GM13976 (cell line): Measurements from ENCODE around the gene GABRA4.

Experiments used
- DNase-seq: peaks from one replicate; pipeline ENCODE4 v3.0.0; 2012; ENCODE audit warnings: low spot score
- in situ Hi-C: fragments of 300-500 bp; cut with MboI; formaldehyde crosslinking; loops from one replicate; pipeline ENCODE4 v1.12.0; 2022; ENCODE audit warnings: low sequenced_read_pairs, mixed read lengths, inconsistent platforms; ENCODE audit not compliant: unreplicated experiment
- TF ChIP-seq, protein P1 (sequence below): IDR thresholded peaks from 2 replicates; pipeline ENCODE4 v1.5.1; 2012; ENCODE audit warnings: borderline replicate concordance, mild to moderate bottlenecking; ENCODE audit not compliant: insufficient read depth; ENCODE audit errors: extremely low read depth, missing control alignments, control extremely low read depth

The GABRA4 gene

GRCh38 chr4:46993075-46994006 lies at the start of gene GABRA4:
Gene GABRA4 (minus strand): TSS chr4:46993581. CDS start chr4:46993424, 157 bp downstream.
- in situ Hi-C loops, result no loop called here
- DNase-seq, result peak; percentile 34
- TF ChIP-seq, protein P1, sequence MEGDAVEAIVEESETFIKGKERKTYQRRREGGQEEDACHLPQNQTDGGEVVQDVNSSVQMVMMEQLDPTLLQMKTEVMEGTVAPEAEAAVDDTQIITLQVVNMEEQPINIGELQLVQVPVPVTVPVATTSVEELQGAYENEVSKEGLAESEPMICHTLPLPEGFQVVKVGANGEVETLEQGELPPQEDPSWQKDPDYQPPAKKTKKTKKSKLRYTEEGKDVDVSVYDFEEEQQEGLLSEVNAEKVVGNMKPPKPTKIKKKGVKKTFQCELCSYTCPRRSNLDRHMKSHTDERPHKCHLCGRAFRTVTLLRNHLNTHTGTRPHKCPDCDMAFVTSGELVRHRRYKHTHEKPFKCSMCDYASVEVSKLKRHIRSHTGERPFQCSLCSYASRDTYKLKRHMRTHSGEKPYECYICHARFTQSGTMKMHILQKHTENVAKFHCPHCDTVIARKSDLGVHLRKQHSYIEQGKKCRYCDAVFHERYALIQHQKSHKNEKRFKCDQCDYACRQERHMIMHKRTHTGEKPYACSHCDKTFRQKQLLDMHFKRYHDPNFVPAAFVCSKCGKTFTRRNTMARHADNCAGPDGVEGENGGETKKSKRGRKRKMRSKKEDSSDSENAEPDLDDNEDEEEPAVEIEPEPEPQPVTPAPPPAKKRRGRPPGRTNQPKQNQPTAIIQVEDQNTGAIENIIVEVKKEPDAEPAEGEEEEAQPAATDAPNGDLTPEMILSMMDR, result no peak

GRCh38 chr4:47040828-47041227 lies 47.4 kb upstream of the GABRA4 start:
- TF ChIP-seq, protein P1, result no peak
- in situ Hi-C loops, result loop anchor here (25.0 kb wide), 1 partner anchor 104 kb away; no protein-coding TSS in a partner anchor
- no peak for DNase-seq

- TF ChIP-seq, protein P1, result no peak
- in situ Hi-C loops, result loop anchor here (25.0 kb wide), 1 partner anchor 101 kb away; no protein-coding TSS in a partner anchor
- no peak for DNase-seq
Measured at GRCh38 chr4:47038263-47038662, 44.9 kb upstream of the GABRA4 start.

GRCh38 chr4:47032405-47033106 lies 39.2 kb upstream of the GABRA4 start:
- in situ Hi-C loops, result loop anchor here (25.0 kb wide), 1 partner anchor 95 kb away; no protein-coding TSS in a partner anchor
- peak; percentile 79 for DNase-seq
- TF ChIP-seq, protein P1, result peak; percentile 86

GRCh38 chr4:47031751-47032404 lies 38.5 kb upstream of the GABRA4 start:
- in situ Hi-C loops, result loop anchor here (25.0 kb wide), 1 partner anchor 95 kb away; no protein-coding TSS in a partner anchor
- TF ChIP-seq, protein P1, result no peak
- peak; percentile 27 for DNase-seq
